Neural cell (in vitro differentiated cells): Measurements from ENCODE around the gene GADD45A. TPM values are rescaled to one million over a fixed set of nuclear protein-coding genes. Genes with fewer than 3 reads are reported as not detected.

Source experiments
- H2AFZ ChIP-seq: fragments of 200-600, 300-800 bp; sonication (generic), shearing (Covaris generic); 2 replicates; pipeline ENCODE4 v1.6.0; 2014; ENCODE audit warnings: low read depth, mild to moderate bottlenecking, antibody characterized with exemption, low read length, moderate library complexity
- H3F3A ChIP-seq: fragments of 200-600 bp; shearing (Covaris generic); 2 replicates; pipeline ENCODE4 v1.6.1; 2016; ENCODE audit warnings: mild to moderate bottlenecking, moderate library complexity, mixed read lengths, antibody characterized with exemption, low read length; ENCODE audit not compliant: insufficient read depth, poor library complexity, severe bottlenecking
- H3K27ac ChIP-seq: fragments of 200-600, 300-800 bp; sonication (generic), shearing (Covaris generic); 2 replicates; pipeline ENCODE4 v1.5.1; 2014; ENCODE audit warnings: mild to moderate bottlenecking, low read length, moderate library complexity
- H3K27me3 ChIP-seq: fragments of 300-800, 200-600 bp; sonication (generic), shearing (Covaris generic); 2 replicates; pipeline ENCODE4 v1.6.0; 2014; ENCODE audit warnings: mild to moderate bottlenecking, low read depth, low read length, moderate library complexity; ENCODE audit not compliant: insufficient read depth
- H3K36me3 ChIP-seq: fragments of 300-800, 200-600 bp; sonication (generic), shearing (Covaris generic); 2 replicates; pipeline ENCODE4 v1.5.1; 2014; ENCODE audit warnings: mild to moderate bottlenecking, antibody characterized with exemption, low read length, moderate library complexity; ENCODE audit not compliant: insufficient read depth
- H3K4me2 ChIP-seq: fragments of 300-800, 200-600 bp; sonication (generic), shearing (Covaris generic); 2 replicates; pipeline ENCODE4 v1.6.0; 2014; ENCODE audit warnings: mild to moderate bottlenecking, low read length
- H3K4me3 ChIP-seq: fragments of 300-800, 200-600 bp; sonication (generic), shearing (Covaris generic); 2 replicates; pipeline ENCODE4 v1.5.1; 2014; ENCODE audit warnings: mild to moderate bottlenecking, low read length, moderate library complexity
- H3K79me2 ChIP-seq: fragments of 200-600 bp; shearing (Covaris generic); replicated peaks from 2 replicates; pipeline ENCODE4 v1.6.0; 2014; ENCODE audit warnings: mild to moderate bottlenecking, low read length, moderate library complexity; ENCODE audit not compliant: insufficient read depth
- H3K9ac ChIP-seq: fragments of 300-800, 200-600 bp; sonication (generic), shearing (Covaris generic); 2 replicates; pipeline ENCODE4 v1.6.1; 2016; ENCODE audit warnings: mild to moderate bottlenecking, low read length, mixed read lengths
- H3K9me2 ChIP-seq: fragments of 200-600 bp; shearing (Covaris generic); 2 replicates; pipeline ENCODE4 v1.6.1; 2016; ENCODE audit warnings: mild to moderate bottlenecking, low read length, mixed read lengths; ENCODE audit not compliant: insufficient read depth
- H3K9me3 ChIP-seq: fragments of 200-600, 300-800 bp; sonication (generic), shearing (Covaris generic); 2 replicates; pipeline ENCODE4 v1.6.1; 2016; ENCODE audit warnings: mild to moderate bottlenecking, mixed run types, low read length, moderate library complexity, mixed read lengths
- H4K20me1 ChIP-seq: fragments of 200-600 bp; shearing (Covaris generic); 2 replicates; pipeline ENCODE4 v1.6.1; 2016; ENCODE audit warnings: mild to moderate bottlenecking, mixed run types; ENCODE audit not compliant: insufficient read depth
- EP300 ChIP-seq: fragments of 450-650 bp; conservative IDR thresholded peaks from 2 replicates; pipeline ENCODE4 v1.6.1; 2014; ENCODE audit warnings: antibody characterized with exemption, mild to moderate bottlenecking, moderate library complexity; ENCODE audit not compliant: poor library complexity, severe bottlenecking
- EZH2 ChIP-seq: fragments of 200-600, 300-800 bp; shearing (Covaris generic), sonication (generic); IDR thresholded peaks from 2 replicates; pipeline ENCODE4 v1.6.1; 2014; ENCODE audit warnings: antibody characterized with exemption, low read length, borderline replicate concordance, mild to moderate bottlenecking; ENCODE audit not compliant: insufficient read depth, poor library complexity, severe bottlenecking
- MXI1 ChIP-seq: fragments of 450-650 bp; conservative IDR thresholded peaks from 2 replicates; pipeline ENCODE4 v1.6.1; 2014; ENCODE audit warnings: antibody characterized with exemption, mild to moderate bottlenecking; ENCODE audit not compliant: poor library complexity, severe bottlenecking
- POLR2AphosphoS5 ChIP-seq: IDR thresholded peaks from 2 replicates; pipeline ENCODE4 v1.6.1; 2012
- RAD21 ChIP-seq: fragments of 450-650 bp; conservative IDR thresholded peaks from 2 replicates; pipeline ENCODE4 v1.6.1; 2014; ENCODE audit warnings: antibody characterized with exemption, mild to moderate bottlenecking, moderate library complexity
- SMC3 ChIP-seq: fragments of 450-650 bp; conservative IDR thresholded peaks from 2 replicates; pipeline ENCODE4 v1.6.1; 2014; ENCODE audit warnings: antibody characterized with exemption, mild to moderate bottlenecking, moderate library complexity; ENCODE audit not compliant: poor library complexity
- TAF1 ChIP-seq: IDR thresholded peaks from 2 replicates; pipeline ENCODE4 v1.6.1; 2012; ENCODE audit warnings: low read depth
- polyA plus RNA-seq: library from polyadenylated mRNA; depleted of rRNA; stranded (reverse); fragments of >200 nt; gene quantifications from 2 replicates; pipeline ENCODE4 v1.2.3, GENCODE V29; 2014
- TF ChIP-seq, protein P1 (sequence below): IDR thresholded peaks from 2 replicates; pipeline ENCODE4 v1.6.1; 2012; ENCODE audit warnings: borderline replicate concordance
- TF ChIP-seq, protein P2 (sequence below): fragments of 450-650 bp; IDR thresholded peaks from 2 replicates; pipeline ENCODE4 v1.5.1; 2014; ENCODE audit warnings: antibody characterized with exemption, mild to moderate bottlenecking, moderate library complexity; ENCODE audit not compliant: poor library complexity, severe bottlenecking

The GADD45A gene
- polyA plus RNA-seq, 1 donor from 2014 or later = 13.7 TPM

DNA sequence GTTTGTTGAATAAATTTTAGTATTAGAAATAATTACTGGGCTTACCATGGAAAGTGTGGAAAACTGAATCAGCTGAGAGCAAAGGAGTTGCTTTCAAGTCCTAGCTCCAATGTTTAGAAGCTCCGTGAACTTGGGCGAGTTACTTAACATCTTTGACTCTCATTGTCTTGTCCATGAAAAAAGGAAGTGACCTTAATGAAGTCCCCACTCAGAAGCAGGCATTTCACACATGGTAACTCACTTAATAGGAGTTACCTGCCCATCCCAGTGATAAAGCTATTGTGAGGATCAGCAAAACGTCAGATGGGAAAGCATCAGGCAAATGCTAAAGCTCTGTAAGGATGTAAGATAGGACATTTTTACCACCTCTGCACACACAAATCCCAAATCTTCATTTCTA lies 34.0 kb upstream of the GADD45A start:
- H3F3A ChIP-seq = no peaks in the 10 kb centered on the region
- no peaks in the 10 kb centered on the region for H3K9me2 ChIP-seq
- H3K79me2 ChIP-seq = no peaks in the 10 kb centered on the region
- H3K27me3 ChIP-seq = no peaks in the 10 kb centered on the region
- no peak overlapping the region for H3K4me2 ChIP-seq
- no peaks in the 10 kb centered on the region for H4K20me1 ChIP-seq
- TF ChIP-seq MXI1 (no peak), POLR2AphosphoS5 (no peak), TAF1 (no peak), SMC3 (no peak), EZH2 (no peak), EP300 (no peak), RAD21 (no peak)
- TF ChIP-seq, protein P1, sequence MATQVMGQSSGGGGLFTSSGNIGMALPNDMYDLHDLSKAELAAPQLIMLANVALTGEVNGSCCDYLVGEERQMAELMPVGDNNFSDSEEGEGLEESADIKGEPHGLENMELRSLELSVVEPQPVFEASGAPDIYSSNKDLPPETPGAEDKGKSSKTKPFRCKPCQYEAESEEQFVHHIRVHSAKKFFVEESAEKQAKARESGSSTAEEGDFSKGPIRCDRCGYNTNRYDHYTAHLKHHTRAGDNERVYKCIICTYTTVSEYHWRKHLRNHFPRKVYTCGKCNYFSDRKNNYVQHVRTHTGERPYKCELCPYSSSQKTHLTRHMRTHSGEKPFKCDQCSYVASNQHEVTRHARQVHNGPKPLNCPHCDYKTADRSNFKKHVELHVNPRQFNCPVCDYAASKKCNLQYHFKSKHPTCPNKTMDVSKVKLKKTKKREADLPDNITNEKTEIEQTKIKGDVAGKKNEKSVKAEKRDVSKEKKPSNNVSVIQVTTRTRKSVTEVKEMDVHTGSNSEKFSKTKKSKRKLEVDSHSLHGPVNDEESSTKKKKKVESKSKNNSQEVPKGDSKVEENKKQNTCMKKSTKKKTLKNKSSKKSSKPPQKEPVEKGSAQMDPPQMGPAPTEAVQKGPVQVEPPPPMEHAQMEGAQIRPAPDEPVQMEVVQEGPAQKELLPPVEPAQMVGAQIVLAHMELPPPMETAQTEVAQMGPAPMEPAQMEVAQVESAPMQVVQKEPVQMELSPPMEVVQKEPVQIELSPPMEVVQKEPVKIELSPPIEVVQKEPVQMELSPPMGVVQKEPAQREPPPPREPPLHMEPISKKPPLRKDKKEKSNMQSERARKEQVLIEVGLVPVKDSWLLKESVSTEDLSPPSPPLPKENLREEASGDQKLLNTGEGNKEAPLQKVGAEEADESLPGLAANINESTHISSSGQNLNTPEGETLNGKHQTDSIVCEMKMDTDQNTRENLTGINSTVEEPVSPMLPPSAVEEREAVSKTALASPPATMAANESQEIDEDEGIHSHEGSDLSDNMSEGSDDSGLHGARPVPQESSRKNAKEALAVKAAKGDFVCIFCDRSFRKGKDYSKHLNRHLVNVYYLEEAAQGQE = no peak
- TF ChIP-seq, protein P2, sequence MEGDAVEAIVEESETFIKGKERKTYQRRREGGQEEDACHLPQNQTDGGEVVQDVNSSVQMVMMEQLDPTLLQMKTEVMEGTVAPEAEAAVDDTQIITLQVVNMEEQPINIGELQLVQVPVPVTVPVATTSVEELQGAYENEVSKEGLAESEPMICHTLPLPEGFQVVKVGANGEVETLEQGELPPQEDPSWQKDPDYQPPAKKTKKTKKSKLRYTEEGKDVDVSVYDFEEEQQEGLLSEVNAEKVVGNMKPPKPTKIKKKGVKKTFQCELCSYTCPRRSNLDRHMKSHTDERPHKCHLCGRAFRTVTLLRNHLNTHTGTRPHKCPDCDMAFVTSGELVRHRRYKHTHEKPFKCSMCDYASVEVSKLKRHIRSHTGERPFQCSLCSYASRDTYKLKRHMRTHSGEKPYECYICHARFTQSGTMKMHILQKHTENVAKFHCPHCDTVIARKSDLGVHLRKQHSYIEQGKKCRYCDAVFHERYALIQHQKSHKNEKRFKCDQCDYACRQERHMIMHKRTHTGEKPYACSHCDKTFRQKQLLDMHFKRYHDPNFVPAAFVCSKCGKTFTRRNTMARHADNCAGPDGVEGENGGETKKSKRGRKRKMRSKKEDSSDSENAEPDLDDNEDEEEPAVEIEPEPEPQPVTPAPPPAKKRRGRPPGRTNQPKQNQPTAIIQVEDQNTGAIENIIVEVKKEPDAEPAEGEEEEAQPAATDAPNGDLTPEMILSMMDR = no peak
- no peak overlapping the region for H3K4me3 ChIP-seq
- no peak overlapping the region for H3K27ac ChIP-seq
- no peaks in the 10 kb centered on the region for H3K9me3 ChIP-seq
- H2AFZ ChIP-seq = no peak overlapping the region
- no peaks in the 10 kb centered on the region for H3K36me3 ChIP-seq
- no peak overlapping the region for H3K9ac ChIP-seq

DNA sequence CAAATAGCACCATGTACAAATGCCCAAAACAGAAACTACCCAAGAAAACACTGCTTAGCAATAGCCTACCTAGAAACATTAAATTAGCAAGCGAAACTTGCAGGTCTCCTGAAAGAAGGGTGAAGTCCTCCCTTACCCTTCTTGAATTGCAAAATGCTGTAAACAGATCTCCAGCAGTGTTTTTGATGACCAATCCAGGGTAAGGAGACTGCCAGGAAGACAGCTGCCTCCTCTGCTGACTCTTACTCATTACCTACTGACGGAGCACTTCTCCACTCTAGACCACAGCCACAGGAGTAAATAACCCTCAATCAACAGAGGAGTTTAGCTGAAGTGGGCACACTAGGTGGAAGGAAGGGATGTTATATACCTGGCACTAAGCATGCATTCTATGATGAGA lies 32.2 kb upstream of the GADD45A start:
- TF ChIP-seq TAF1 (no peak), POLR2AphosphoS5 (no peak), EP300 (no peak), RAD21 (no peak), EZH2 (no peak), MXI1 (no peak), SMC3 (no peak)
- TF ChIP-seq, protein P1 = no peak
- TF ChIP-seq, protein P2 = no peak
- H3K9ac ChIP-seq = no peak overlapping the region
- H4K20me1 ChIP-seq = no peaks in the 10 kb centered on the region
- no peak overlapping the region for H3K27ac ChIP-seq
- no peaks in the 10 kb centered on the region for H3K9me2 ChIP-seq
- H2AFZ ChIP-seq = no peak overlapping the region
- no peak overlapping the region for H3K4me2 ChIP-seq
- no peaks in the 10 kb centered on the region for H3F3A ChIP-seq
- H3K9me3 ChIP-seq = no peaks in the 10 kb centered on the region
- no peak overlapping the region for H3K4me3 ChIP-seq
- H3K36me3 ChIP-seq = no peaks in the 10 kb centered on the region
- no peaks in the 10 kb centered on the region for H3K79me2 ChIP-seq
- no peaks in the 10 kb centered on the region for H3K27me3 ChIP-seq
